CD4-positive, alpha-beta T cell treated with Interleukin-21 for 1 hour (primary cell): Measurements from ENCODE around the gene FTSJ3.
A peak's percentile ranks its signal among the peaks of the same experiment; 100 is the strongest.
"Not testable (repeated sequence)": the region's sequence is repeated elsewhere in the genome, so short reads cannot be mapped to it uniquely, and the experiment has no call there.

ENCODE experiments used
- DNase-seq: peaks from one replicate; pipeline ENCODE4 v3.0.0-alpha.2; 2020

The FTSJ3 gene, protein sequence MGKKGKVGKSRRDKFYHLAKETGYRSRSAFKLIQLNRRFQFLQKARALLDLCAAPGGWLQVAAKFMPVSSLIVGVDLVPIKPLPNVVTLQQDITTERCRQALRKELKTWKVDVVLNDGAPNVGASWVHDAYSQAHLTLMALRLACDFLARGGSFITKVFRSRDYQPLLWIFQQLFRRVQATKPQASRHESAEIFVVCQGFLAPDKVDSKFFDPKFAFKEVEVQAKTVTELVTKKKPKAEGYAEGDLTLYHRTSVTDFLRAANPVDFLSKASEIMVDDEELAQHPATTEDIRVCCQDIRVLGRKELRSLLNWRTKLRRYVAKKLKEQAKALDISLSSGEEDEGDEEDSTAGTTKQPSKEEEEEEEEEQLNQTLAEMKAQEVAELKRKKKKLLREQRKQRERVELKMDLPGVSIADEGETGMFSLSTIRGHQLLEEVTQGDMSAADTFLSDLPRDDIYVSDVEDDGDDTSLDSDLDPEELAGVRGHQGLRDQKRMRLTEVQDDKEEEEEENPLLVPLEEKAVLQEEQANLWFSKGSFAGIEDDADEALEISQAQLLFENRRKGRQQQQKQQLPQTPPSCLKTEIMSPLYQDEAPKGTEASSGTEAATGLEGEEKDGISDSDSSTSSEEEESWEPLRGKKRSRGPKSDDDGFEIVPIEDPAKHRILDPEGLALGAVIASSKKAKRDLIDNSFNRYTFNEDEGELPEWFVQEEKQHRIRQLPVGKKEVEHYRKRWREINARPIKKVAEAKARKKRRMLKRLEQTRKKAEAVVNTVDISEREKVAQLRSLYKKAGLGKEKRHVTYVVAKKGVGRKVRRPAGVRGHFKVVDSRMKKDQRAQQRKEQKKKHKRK

GRCh38 chr17:63827002-63827800 is at the start of gene FTSJ3, which contains the start of gene PSMC5:
TSS of gene FTSJ3 (minus strand) at chr17:63827663. CDS start at chr17:63826902, 761 bp downstream.
TSS of gene PSMC5 (plus strand) at chr17:63827431. CDS start at chr17:63827491, 60 bp downstream.
- peak; percentile 96 for DNase-seq

DNA sequence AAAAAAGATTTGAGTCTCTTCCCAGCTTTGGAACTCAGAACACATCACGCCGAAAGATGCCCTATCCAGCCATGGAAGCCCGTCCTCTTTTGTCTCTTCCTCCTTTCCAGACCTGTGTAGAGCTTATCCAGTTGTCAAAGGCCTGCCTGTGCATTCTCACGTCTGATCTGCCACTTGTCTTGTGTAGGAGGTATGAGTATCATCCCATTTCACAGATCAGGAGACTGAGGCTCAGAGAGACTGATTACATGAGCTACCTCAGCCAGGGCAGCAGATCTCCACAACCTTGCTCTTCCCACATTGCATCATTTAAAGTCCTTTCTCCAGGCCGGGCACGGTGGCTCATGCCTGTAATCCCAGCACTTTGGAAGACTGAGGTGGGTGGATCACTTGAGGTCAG is 47.2 kb upstream of the FTSJ3 start:
- not testable (repeated sequence) for DNase-seq

DNA sequence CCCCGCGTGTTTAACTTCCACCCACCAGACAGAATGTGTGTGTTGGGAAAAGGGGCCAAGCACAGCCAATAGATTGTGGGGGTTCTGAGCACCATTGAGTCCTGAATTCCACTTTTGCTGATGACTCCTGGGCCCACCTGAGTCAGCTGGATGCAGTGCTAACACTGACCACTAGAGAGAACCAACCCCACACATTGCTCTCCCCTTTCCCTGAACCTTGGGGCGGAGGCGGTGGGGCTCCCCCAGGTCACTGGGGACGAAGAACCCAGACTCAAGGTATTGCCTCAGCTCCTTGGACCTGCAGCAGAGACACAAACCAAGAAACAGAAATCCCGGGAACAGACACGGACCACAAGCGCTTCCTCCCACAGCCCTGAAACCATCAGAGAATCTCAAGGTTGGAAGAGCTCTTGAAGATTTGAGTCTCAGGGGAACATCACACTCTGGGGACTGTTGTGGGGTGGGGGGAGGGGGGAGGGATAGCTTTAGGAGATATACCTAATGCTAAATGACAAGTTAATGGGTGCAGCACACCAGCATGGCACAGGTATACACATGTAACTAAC is 46.7 kb upstream of the FTSJ3 start:
- not testable (repeated sequence) for DNase-seq

GRCh38 chr17:63873577-63873976 is 46.1 kb upstream of the FTSJ3 start, which contains the start of gene CSH2:
TSS of gene CSH2 (minus strand) at chr17:63873677. CDS start at chr17:63873614, 63 bp downstream.
- DNase-seq: not testable (repeated sequence)

DNA sequence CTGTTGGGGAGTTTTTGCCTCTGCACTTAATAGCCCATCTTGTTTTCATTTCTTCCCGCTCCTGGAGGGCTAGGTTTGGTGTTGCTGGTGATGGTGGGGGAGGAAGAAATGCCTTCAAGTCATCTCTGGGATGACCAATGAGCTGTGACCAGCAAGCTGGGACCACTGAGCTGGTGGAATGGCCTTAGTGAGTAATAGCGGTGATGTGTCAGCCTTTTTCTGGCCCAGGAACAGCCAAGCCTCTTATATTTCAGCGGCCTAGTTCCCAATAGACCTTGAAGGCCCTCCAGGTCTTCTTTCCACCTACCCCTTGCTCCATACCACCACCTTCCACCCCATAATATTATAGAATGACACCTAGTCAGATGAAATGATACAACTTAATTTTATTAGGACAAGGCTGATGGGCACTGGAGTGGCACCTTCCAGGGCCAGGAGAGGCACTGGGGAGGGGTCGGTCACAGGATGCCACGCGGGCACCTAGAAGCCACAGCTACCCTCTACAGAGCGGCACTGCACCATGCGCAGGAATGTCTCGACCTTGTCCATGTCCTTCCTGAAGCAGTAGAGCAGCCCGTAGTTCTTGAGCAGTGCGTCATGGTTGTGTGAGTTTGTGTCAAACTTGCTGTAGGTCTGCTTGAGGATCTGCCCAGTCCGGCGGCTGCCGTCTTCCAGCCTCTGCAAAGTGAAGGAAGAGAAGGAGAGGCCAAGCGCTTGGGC is 44.3 kb upstream of the FTSJ3 start:
- not testable (repeated sequence) for DNase-seq

DNA sequence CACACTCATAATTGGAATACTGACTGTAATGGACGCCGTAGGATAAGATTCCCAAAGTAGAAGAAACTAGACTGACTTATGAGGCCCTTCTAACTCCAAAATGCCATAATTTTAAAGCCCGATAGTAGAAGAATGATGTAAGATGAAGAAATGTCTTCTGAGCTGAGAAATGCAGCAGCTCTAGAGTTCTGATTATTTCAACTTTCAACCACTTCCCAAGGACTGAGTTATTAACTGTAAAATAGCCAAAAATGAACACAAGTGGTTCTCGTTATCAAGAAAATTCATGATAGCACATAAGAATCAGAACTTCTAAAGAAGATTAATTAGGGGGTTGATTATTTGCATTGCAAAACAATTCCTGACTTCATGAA is 42.8 kb upstream of the FTSJ3 start:
- not testable (repeated sequence) for DNase-seq

GRCh38 chr17:63869491-63870291 is 42.2 kb upstream of the FTSJ3 start:
- DNase-seq: not testable (repeated sequence)

GRCh38 chr17:63866625-63867024 is 39.2 kb upstream of the FTSJ3 start:
- not testable (repeated sequence) for DNase-seq

GRCh38 chr17:63859257-63859656 is 31.8 kb upstream of the FTSJ3 start:
- no peak for DNase-seq

DNA sequence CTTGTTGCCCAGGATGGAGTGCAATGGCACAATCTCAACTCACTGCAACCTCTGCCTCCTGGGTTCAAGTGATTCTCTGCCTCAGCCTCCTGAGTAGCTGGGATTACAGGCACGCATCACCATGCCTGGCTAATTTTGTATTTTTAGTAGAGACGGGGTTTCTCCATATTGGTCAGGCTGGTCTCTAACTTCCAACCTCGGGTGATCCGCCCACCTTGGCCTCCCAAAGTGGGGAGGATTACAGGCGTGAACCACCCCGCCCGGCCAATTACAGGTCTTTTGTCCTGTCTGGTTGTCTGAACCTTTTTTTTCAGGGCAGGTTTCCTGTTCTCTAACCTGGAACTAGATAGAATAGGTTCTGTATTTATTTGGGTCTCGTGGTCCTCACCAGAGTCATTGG is 29.0 kb upstream of the FTSJ3 start:
- DNase-seq: not testable (repeated sequence)

- no peak for DNase-seq
Measured at GRCh38 chr17:63855185-63855584, 27.7 kb upstream of the FTSJ3 start.

- DNase-seq: no peak
Measured at GRCh38 chr17:63854709-63855108, 27.2 kb upstream of the FTSJ3 start.

- DNase-seq: no peak
Measured at GRCh38 chr17:63853260-63853659, 25.8 kb upstream of the FTSJ3 start.

DNA sequence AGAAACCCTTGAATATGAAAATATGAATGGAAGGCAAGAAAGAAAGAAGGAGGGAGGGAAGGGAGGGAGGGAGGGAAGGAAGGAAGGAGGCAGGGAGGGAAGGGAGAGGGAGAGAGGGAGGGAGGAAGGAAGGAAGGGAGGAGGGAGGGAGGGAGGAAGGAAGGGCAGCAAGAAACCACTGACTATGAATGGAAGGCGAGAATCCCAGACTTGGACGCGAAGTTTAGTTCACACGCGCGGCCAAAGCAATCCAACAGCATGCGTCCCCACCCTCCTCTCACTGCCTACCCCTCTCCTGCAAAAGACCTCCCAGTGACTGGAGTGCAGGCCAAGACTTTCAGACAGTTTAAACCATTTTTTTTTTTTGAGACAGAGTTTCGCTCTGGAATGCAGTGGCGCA is 22.9 kb upstream of the FTSJ3 start:
- DNase-seq: no peak

DNA sequence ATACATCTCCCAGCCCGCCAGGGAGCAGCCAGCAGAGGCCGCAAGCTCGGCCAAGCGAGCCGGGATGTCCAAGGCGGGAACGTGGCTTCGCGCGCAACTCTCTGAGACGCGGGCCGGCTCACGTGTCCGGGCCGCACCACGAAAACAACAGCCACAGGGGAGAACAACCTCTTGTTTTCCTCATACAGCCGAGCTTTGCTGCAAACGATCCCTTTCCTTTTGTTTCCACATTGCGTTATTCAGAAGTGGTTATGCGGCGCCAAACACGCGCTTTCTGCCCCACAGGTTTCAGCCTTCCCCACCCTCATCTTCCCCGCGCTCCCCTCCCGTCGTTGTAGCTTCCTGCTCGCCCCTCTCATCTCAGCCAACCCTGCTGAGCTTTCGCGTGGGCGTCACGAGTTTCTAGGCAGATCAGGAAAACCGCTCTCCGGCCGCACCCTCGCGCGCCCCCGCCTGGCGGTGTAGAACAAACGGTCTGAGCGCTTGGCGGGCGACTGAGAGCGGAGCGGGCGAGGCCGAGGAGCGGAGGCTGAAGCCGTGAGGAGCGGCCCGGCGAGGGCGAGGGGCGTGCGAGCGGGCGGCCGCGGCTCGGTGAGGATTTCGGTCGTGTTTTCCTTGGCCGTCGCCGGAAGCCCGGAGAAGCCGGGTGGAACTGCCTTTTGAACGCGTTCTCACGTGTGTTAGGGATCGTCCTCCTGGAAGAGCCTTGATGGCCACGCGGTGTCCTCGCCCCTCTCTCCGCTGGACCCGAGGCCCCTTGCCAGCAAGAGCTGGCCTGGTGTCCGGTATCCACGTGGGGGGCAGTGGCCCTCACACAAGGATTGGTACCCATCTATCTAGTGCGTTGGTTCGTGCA is 21.6 kb upstream of the FTSJ3 start:
- DNase-seq: peak; percentile 94

- no peak for DNase-seq
Measured at GRCh38 chr17:63847525-63848249, 20.2 kb upstream of the FTSJ3 start.

GRCh38 chr17:63845509-63845908 is 18.0 kb upstream of the FTSJ3 start:
- no peak for DNase-seq

GRCh38 chr17:63843910-63844677 is 16.6 kb upstream of the FTSJ3 start:
- DNase-seq: no peak
